SU-DHL-6 (cell line): ENCODE measurements around the gene DCD.

Experiments
- H2AFZ ChIP-seq: fragments of 200-600 bp; sonication (generic); 2 replicates; pipeline ENCODE4 v1.6.1; 2014; ENCODE audit warnings: low read depth, mild to moderate bottlenecking, moderate library complexity, mixed read lengths, antibody characterized with exemption, low read length; ENCODE audit not compliant: severe bottlenecking
- H3F3A ChIP-seq: fragments of 200-600 bp; shearing (Covaris generic); 2 replicates; pipeline ENCODE4 v1.6.0; 2016; ENCODE audit warnings: antibody characterized with exemption, mild to moderate bottlenecking; ENCODE audit not compliant: insufficient read depth
- H3K27ac ChIP-seq: fragments of 200-600 bp; sonication (generic); 2 replicates; pipeline ENCODE4 v1.5.1; 2016; ENCODE audit warnings: low read depth, mild to moderate bottlenecking, low read length, moderate library complexity, mixed read lengths
- H3K27me3 ChIP-seq: fragments of 200-600 bp; sonication (generic), shearing (Covaris generic); 2 replicates; pipeline ENCODE4 v1.6.0; 2014; ENCODE audit warnings: mild to moderate bottlenecking, low read length
- H3K36me3 ChIP-seq: fragments of 200-600 bp; sonication (generic); 2 replicates; pipeline ENCODE4 v1.6.1; 2014; ENCODE audit warnings: mild to moderate bottlenecking, low read length, mixed read lengths
- H3K4me2 ChIP-seq: fragments of 300-600, 200-600 bp; shearing (Covaris generic), sonication (generic); 2 replicates; pipeline ENCODE4 v1.6.0; 2014; ENCODE audit warnings: low read length, low read depth, mild to moderate bottlenecking; ENCODE audit not compliant: poor library complexity, severe bottlenecking
- H3K4me3 ChIP-seq: fragments of 200-600 bp; sonication (generic); 2 replicates; pipeline ENCODE4 v1.5.1; 2014; ENCODE audit warnings: antibody characterized with exemption, low read length, mild to moderate bottlenecking, mixed read lengths; ENCODE audit not compliant: insufficient read depth, poor library complexity, severe bottlenecking
- H3K79me2 ChIP-seq: fragments of 200-600 bp; sonication (generic); 2 replicates; pipeline ENCODE4 v1.6.1; 2014; ENCODE audit warnings: mild to moderate bottlenecking, low read length, moderate library complexity; ENCODE audit not compliant: insufficient read depth
- H3K9ac ChIP-seq: fragments of 200-600 bp; sonication (generic); 2 replicates; pipeline ENCODE4 v1.7.0; 2014; ENCODE audit warnings: mild to moderate bottlenecking, low read length
- H3K9me2 ChIP-seq: fragments of 200-600 bp; sonication (generic); replicated peaks from 2 replicates; pipeline ENCODE4 v1.6.1; 2014; ENCODE audit warnings: low read length; ENCODE audit not compliant: insufficient read depth
- H3K9me3 ChIP-seq: fragments of 200-600 bp; sonication (generic); 2 replicates; pipeline ENCODE4 v1.6.1; 2014; ENCODE audit warnings: low read length, mixed read lengths; ENCODE audit not compliant: insufficient read depth
- H4K20me1 ChIP-seq: fragments of 200-600 bp; sonication (generic); 2 replicates; pipeline ENCODE4 v1.6.1; 2014; ENCODE audit warnings: low read depth, mild to moderate bottlenecking, antibody characterized with exemption, low read length, moderate library complexity, mixed read lengths
- EZH2phosphoT487 ChIP-seq: fragments of 200-600 bp; sonication (generic), shearing (Covaris generic); conservative IDR thresholded peaks from 2 replicates; pipeline ENCODE4 v1.6.1; 2018; ENCODE audit warnings: mild to moderate bottlenecking, antibody characterized with exemption, low read length, moderate library complexity, mixed read lengths
- TF ChIP-seq, protein P1 (sequence below): fragments of 200-600 bp; sonication (generic); IDR thresholded peaks from one replicate; pipeline ENCODE4 v1.5.1; 2017; ENCODE audit warnings: antibody characterized with exemption, mild to moderate bottlenecking, low read length, moderate library complexity; ENCODE audit not compliant: insufficient read depth, poor library complexity, severe bottlenecking

Gene DCD

DNA sequence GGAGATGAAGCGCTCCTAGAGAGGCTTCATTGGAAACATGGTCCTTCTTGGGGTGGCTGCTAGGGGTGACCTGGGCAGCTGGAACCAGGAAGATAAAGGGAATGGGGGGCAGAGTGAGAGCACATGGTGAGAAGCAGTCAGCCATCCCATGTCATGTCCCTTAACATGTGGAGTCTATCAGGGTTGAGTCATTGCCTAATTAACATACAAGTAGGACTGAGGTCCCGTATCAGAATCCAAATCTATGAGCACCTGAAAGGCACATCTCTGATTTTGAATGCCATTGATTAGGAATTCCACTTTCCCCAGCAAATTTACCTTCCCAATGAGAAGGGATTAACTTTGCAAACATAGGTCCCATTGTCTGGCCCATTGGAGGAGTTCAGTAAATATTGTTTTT is 39.4 kb downstream of the DCD start:
- H3K9me2 ChIP-seq: no peaks in the 10 kb centered on the region
- H3K27ac ChIP-seq: no peak overlapping the region
- H3K27me3 ChIP-seq: no peaks in the 10 kb centered on the region

DNA sequence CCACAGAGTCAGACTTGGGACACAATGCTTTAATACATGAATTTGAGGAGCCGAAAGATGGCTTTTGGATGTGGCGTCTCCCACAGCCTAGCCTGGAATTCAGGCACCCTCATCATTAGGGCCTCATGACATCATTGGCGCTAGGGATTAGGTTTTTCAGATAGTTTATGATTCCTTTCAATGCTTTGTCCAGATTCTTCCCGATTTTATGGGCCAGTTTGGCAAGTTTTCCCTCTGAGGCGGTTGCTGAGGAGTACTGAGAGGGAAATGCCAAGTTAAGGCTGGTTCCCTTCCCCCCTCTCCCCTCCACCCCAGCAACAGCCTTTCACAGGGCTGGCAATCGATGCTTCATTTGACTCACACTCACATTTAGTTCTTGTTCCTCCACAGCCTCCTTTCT is 40.0 kb downstream of the DCD start:
- TF ChIP-seq EZH2phosphoT487: no peak
- TF ChIP-seq, protein P1, sequence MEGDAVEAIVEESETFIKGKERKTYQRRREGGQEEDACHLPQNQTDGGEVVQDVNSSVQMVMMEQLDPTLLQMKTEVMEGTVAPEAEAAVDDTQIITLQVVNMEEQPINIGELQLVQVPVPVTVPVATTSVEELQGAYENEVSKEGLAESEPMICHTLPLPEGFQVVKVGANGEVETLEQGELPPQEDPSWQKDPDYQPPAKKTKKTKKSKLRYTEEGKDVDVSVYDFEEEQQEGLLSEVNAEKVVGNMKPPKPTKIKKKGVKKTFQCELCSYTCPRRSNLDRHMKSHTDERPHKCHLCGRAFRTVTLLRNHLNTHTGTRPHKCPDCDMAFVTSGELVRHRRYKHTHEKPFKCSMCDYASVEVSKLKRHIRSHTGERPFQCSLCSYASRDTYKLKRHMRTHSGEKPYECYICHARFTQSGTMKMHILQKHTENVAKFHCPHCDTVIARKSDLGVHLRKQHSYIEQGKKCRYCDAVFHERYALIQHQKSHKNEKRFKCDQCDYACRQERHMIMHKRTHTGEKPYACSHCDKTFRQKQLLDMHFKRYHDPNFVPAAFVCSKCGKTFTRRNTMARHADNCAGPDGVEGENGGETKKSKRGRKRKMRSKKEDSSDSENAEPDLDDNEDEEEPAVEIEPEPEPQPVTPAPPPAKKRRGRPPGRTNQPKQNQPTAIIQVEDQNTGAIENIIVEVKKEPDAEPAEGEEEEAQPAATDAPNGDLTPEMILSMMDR: no peak
- no peak overlapping the region for H3K9ac ChIP-seq

More for the DNA sequence above, 39.4 kb downstream of the DCD start:
- H3K4me2 ChIP-seq: no peak overlapping the region
- TF ChIP-seq, protein P1: no peak
- TF ChIP-seq EZH2phosphoT487: no peak
- no peaks in the 10 kb centered on the region for H3K79me2 ChIP-seq
- no peak overlapping the region for H3K4me3 ChIP-seq
- H3K36me3 ChIP-seq: no peaks in the 10 kb centered on the region
- H2AFZ ChIP-seq: no peak overlapping the region
- no peaks in the 10 kb centered on the region for H4K20me1 ChIP-seq
- H3K9me3 ChIP-seq: no peaks in the 10 kb centered on the region
- H3F3A ChIP-seq: no peaks in the 10 kb centered on the region
- H3K9ac ChIP-seq: no peak overlapping the region

GRCh38 chr12:54606556-54606955 is 41.6 kb downstream of the DCD start:
- Histone ChIP-seq H3F3A (no peaks in the 10 kb centered on the region), H3K9ac (no peak overlapping the region), H3K27ac (no peak overlapping the region), H3K9me3 (no peaks in the 10 kb centered on the region), H2AFZ (no peak overlapping the region), H4K20me1 (no peaks in the 10 kb centered on the region), H3K9me2 (no peaks in the 10 kb centered on the region), H3K79me2 (no peaks in the 10 kb centered on the region), H3K4me2 (no peak overlapping the region), H3K4me3 (no peak overlapping the region), H3K36me3 (no peaks in the 10 kb centered on the region), H3K27me3 (no peaks in the 10 kb centered on the region)
- TF ChIP-seq, protein P1: no peak
- TF ChIP-seq EZH2phosphoT487: no peak

More for the DNA sequence above, 40.0 kb downstream of the DCD start:
- no peaks in the 10 kb centered on the region for H3K9me2 ChIP-seq
- H3K27me3 ChIP-seq: no peaks in the 10 kb centered on the region
- H3K9me3 ChIP-seq: no peaks in the 10 kb centered on the region
- no peaks in the 10 kb centered on the region for H3F3A ChIP-seq
- H3K27ac ChIP-seq: no peak overlapping the region
- H3K4me2 ChIP-seq: no peak overlapping the region
- H2AFZ ChIP-seq: no peak overlapping the region
- H4K20me1 ChIP-seq: no peaks in the 10 kb centered on the region
- H3K4me3 ChIP-seq: no peak overlapping the region
- no peaks in the 10 kb centered on the region for H3K79me2 ChIP-seq
- H3K36me3 ChIP-seq: no peaks in the 10 kb centered on the region
